Measurements from ENCODE around the gene NCF2.

NCF2 gene

DNA sequence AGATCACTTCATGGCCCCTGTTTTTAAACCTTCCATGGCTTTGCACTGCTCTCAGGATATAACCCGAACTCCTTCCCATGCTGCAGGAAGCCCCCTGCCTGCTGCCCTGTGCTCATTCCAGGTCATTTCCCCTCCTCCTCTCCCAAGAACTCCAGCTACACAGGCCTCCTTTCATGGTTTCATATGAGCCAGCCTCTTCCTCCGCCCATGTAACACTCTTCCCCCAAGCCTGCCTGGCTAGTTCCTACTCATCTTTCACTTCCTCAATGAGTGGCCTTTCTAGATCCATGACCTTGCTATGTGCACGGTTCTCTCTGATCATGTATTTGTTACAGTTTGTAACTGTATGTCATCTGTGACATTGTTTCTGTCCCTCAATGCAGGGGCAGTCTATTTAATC is 3.1 kb upstream of the NCF2 start:
- DNase-seq (ENCODE audit: low read depth), result no peak
- TF ChIP-seq CTCF (conservative IDR thresholded peaks at IDR 0.05; ENCODE audit: low read depth, low read length), result no peak

DNA sequence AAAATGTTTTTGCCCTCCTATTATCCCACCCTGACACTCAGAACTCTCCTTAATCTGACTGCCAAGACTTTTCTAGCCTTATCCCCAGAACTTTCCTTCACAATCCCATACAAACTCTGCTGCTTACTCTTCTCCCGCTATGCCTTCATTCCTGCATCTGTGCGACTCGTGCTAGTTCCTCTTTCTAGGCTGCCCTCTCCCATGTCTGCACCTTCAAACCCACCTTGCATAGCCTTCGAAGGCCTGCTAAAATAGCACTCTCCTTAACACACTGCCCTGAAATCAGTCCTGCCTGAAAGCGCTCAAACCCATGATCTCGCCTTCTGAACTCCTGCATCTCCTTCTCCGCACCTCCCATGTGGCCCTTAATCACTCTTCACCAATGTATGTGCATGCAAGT is 2.5 kb upstream of the NCF2 start:
- no peak for DNase-seq (ENCODE audit: low read depth)
- TF ChIP-seq CTCF (conservative IDR thresholded peaks at IDR 0.05; ENCODE audit: low read depth, low read length), result no peak
- H3K4me3 ChIP-seq (ENCODE audit: low read length), result no peak overlapping the region

More for the DNA sequence above, 3.1 kb upstream of the NCF2 start:
- no peak overlapping the region for H3K4me3 ChIP-seq (ENCODE audit: low read length)

DNA sequence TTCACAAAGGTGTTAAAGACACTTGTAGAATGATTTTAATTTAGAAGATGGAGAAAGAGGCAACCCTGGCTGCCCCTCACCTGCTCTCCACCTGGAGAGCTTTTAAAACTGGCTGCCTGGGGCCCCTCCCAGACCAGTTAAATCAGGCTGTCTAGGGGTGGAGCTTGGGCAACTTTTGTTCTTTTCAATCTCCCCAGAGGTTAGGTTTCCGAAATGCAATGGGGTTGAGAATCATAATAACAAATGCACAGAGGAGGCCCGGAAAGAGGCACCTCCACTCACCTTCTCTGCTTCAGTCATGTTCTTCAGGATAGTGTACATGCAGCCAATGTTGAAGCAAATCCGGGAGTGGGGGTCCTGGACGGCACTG is 400 bp downstream of the NCF2 start:
- no peak for TF ChIP-seq CTCF (conservative IDR thresholded peaks at IDR 0.05; ENCODE audit: low read depth, low read length)
- no peak overlapping the region for H3K4me3 ChIP-seq (ENCODE audit: low read length)
- no peak for DNase-seq (ENCODE audit: low read depth)

DNA sequence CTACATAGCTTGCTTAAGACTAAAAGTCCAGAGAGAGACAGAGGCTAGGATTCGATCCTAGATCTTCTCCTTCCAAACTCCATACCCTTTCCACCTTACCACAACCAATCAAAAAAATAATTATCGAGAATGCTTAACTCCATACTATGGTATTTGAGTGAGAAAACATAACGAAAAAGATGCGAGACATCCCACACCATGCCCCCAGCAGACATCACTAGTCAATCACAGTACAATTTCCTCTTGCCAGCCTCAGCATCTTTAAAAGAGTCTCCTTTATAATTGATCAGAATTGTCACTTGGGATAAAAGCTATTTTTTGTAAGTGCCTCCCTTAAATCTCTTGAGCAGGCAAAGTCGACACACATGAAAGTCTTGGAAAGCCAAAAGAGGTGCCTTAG is 875 bp downstream of the NCF2 start:
- no peak for TF ChIP-seq CTCF (conservative IDR thresholded peaks at IDR 0.05; ENCODE audit: low read depth, low read length)
- DNase-seq (ENCODE audit: low read depth), result no peak
- H3K4me3 ChIP-seq (ENCODE audit: low read length), result no peak overlapping the region

- no peak overlapping the region for H3K4me3 ChIP-seq (ENCODE audit: low read length)
- no peak for DNase-seq (ENCODE audit: low read depth)
These were observed 1.4 kb downstream of the NCF2 start for GRCh38 chr1:183588827-183589226.

GRCh38 chr1:183586926-183587325 is 3.3 kb downstream of the NCF2 start:
- DNase-seq (ENCODE audit: low read depth), result no peak
- no peak for TF ChIP-seq CTCF (conservative IDR thresholded peaks at IDR 0.05; ENCODE audit: low read depth, low read length)
- H3K4me3 ChIP-seq (ENCODE audit: low read length), result no peak overlapping the region

More at GRCh38 chr1:183588827-183589226, 1.4 kb downstream of the NCF2 start:
- no peak for TF ChIP-seq CTCF (conservative IDR thresholded peaks at IDR 0.05; ENCODE audit: low read depth, low read length)

DNA sequence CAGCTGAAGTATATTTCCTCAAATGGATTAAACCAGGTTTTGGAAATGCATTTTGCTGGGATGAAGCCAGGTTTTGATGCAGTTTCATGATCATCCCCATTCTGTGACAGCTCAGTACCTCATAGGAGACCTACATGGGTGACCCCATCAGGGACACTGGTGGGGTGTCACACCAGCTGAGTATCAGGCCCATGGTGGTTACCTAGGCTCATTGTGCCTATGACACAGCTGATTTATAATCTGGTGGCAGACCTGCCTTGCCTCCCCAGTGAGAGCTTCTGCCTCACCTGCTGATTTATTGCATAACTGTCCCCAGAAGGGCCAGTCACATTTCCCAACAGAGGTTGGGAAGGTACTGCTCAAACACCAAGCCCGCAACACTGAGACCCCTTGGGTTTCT is 3.8 kb downstream of the NCF2 start:
- no peak for DNase-seq (ENCODE audit: low read depth)
- TF ChIP-seq CTCF (conservative IDR thresholded peaks at IDR 0.05; ENCODE audit: low read depth, low read length), result no peak

More for the DNA sequence above, 3.8 kb downstream of the NCF2 start:
- no peak overlapping the region for H3K4me3 ChIP-seq (ENCODE audit: low read length)

Measured in retinal pigment epithelial cell (primary cell).